ENCODE measurements around the gene RBCK1. TPM values are rescaled to one million over a fixed set of nuclear protein-coding genes. Genes with fewer than 3 reads are reported as not detected.

Gene RBCK1
- total and polyA plus RNA-seq, 9 of the 15 experiments (the other 6 are each of a cell fraction or from before 2014, with no cell fraction given), result 5.9 to 59.3 (median 26.5) TPM

DNA sequence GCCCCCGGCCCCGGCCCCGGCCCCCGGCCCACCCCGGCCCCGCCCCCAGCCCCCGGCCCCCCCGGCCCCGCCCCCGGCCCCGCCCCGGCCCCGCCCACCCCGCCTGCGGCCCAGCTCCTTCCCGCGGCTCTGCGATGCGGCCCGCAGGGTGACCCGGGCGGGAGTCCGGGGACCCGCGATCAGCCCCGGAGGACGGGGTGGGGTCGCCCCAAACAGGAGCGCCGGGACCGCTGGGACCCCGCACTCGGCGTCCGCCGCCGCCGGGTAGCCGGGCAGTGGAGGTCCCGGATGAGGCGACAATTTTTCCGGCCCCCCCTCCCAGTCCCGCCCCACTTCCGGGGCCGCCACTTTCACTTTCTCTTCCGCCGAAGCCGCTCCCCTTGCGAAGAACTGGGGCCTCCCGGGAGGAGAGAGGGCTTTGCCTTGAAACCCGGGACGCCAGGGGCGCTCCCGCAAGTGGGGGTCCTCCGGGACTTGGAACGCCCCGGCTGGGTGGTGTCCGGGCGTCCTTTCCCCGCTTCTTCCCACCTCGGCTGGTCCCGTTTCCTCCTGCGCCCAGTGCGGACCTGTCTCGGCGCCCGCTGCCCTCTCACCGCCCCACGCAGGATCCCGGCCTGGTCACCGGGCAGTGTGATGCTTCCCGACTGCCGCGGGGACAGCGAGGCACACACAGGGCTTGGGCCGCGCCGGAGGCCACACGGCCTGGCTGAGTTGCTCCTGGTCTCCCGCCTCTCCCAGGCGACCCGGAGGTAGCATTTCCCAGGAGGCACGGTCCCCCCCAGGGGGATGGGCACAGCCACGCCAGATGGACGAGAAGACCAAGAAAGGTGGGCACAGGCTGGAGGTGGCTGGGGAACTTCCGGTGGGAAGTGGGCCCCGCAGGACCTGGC, at the start of gene RBCK1 (continued):
- TF ChIP-seq, protein P1, sequence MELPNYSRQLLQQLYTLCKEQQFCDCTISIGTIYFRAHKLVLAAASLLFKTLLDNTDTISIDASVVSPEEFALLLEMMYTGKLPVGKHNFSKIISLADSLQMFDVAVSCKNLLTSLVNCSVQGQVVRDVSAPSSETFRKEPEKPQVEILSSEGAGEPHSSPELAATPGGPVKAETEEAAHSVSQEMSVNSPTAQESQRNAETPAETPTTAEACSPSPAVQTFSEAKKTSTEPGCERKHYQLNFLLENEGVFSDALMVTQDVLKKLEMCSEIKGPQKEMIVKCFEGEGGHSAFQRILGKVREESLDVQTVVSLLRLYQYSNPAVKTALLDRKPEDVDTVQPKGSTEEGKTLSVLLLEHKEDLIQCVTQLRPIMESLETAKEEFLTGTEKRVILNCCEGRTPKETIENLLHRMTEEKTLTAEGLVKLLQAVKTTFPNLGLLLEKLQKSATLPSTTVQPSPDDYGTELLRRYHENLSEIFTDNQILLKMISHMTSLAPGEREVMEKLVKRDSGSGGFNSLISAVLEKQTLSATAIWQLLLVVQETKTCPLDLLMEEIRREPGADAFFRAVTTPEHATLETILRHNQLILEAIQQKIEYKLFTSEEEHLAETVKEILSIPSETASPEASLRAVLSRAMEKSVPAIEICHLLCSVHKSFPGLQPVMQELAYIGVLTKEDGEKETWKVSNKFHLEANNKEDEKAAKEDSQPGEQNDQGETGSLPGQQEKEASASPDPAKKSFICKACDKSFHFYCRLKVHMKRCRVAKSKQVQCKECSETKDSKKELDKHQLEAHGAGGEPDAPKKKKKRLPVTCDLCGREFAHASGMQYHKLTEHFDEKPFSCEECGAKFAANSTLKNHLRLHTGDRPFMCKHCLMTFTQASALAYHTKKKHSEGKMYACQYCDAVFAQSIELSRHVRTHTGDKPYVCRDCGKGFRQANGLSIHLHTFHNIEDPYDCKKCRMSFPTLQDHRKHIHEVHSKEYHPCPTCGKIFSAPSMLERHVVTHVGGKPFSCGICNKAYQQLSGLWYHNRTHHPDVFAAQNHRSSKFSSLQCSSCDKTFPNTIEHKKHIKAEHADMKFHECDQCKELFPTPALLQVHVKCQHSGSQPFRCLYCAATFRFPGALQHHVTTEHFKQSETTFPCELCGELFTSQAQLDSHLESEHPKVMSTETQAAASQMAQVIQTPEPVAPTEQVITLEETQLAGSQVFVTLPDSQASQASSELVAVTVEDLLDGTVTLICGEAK (IDR thresholded peaks at IDR 0.05), result peak; percentile 86
- TF ChIP-seq, protein P1 (CRISPR knock-in tag; IDR thresholded peaks at IDR 0.05), result no peak
- TF ChIP-seq ZBTB7A (IDR thresholded peaks at IDR 0.05; ENCODE audit: borderline replicate concordance, control insufficient read depth, low read depth, low read length) (0 out of 2 replicates have a peak, but pooled peaks have one; percentile 42), BRD4 (IDR thresholded peaks at IDR 0.05) (no peak), MLLT1 (IDR thresholded peaks at IDR 0.05) (0 out of 4 replicates have a peak, but pooled peaks of 1 of the 2 experiments have one; percentile 27), SMARCA5 (IDR thresholded peaks at IDR 0.05) (no peak), ZKSCAN1 (IDR thresholded peaks at IDR 0.05; ENCODE audit: low read depth, low read length) (0 out of 2 replicates have a peak, but pooled peaks have one; percentile 20), JUNB (CRISPR knock-in tag; conservative IDR thresholded peaks at IDR 0.05) (no peak), ZFX (CRISPR knock-in tag; IDR thresholded peaks at IDR 0.05) (peak; percentile 80), FOXM1 (IDR thresholded peaks at IDR 0.05; ENCODE audit: low read depth) (peak; percentile 88), FOXM1 (CRISPR knock-in tag; IDR thresholded peaks at IDR 0.05; ENCODE audit: low read depth) (0 out of 2 replicates have a peak, but pooled peaks have one; percentile 77), NCOA1 (IDR thresholded peaks at IDR 0.05; ENCODE audit: low read depth) (0 out of 2 replicates have a peak, but pooled peaks have one; percentile 35), E2F4 (CRISPR knock-in tag; IDR thresholded peaks at IDR 0.05; ENCODE audit: low read depth) (peak; percentile 75; the same call in 1 of the 2 replicates)
- TF ChIP-seq, protein P2, sequence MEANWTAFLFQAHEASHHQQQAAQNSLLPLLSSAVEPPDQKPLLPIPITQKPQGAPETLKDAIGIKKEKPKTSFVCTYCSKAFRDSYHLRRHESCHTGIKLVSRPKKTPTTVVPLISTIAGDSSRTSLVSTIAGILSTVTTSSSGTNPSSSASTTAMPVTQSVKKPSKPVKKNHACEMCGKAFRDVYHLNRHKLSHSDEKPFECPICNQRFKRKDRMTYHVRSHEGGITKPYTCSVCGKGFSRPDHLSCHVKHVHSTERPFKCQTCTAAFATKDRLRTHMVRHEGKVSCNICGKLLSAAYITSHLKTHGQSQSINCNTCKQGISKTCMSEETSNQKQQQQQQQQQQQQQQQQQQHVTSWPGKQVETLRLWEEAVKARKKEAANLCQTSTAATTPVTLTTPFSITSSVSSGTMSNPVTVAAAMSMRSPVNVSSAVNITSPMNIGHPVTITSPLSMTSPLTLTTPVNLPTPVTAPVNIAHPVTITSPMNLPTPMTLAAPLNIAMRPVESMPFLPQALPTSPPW (CRISPR knock-in tag; IDR thresholded peaks at IDR 0.05), result peak; percentile 96
